ENCODE measurements around the gene IGF2R.
"Not testable (repeated sequence)": the region's sequence is repeated elsewhere in the genome, so short reads cannot be mapped to it uniquely, and the experiment has no call there.

The IGF2R gene

GRCh38 chr6:160106701-160107100 lies 137.8 kb downstream of the IGF2R start:
- DNase-seq = no peak

- DNase-seq = no peak
Observed at GRCh38 chr6:160108077-160108476, 139.2 kb downstream of the IGF2R start.

GRCh38 chr6:160110586-160111123 lies 141.8 kb downstream of the IGF2R start:
- DNase-seq = no peak

GRCh38 chr6:160111806-160112205 lies 142.9 kb downstream of the IGF2R start:
- no peak for DNase-seq

- DNase-seq = no peak
Observed at GRCh38 chr6:160112628-160113299, 143.9 kb downstream of the IGF2R start.

GRCh38 chr6:160114536-160114935 lies 145.7 kb downstream of the IGF2R start:
- DNase-seq = not testable (repeated sequence)

- no peak for DNase-seq
Observed at GRCh38 chr6:160115421-160115820, 146.5 kb downstream of the IGF2R start.

GRCh38 chr6:160116411-160116810 lies 147.5 kb downstream of the IGF2R start:
- no peak for DNase-seq

GRCh38 chr6:160117137-160117536 lies 148.3 kb downstream of the IGF2R start:
- DNase-seq = no peak

- DNase-seq = no peak
Observed at GRCh38 chr6:160118620-160119229, 149.8 kb downstream of the IGF2R start.

GRCh38 chr6:160120087-160120486 lies 151.2 kb downstream of the IGF2R start:
- DNase-seq = no peak

- DNase-seq = no peak
Observed at GRCh38 chr6:160121558-160121957, 152.7 kb downstream of the IGF2R start, which contains the start of gene SLC22A1. Gene SLC22A1 (plus strand): TSS chr6:160121815. CDS start chr6:160121936, 121 bp downstream.

GRCh38 chr6:160121981-160122380 lies 153.1 kb downstream of the IGF2R start:
- DNase-seq = no peak

- DNase-seq = no peak
Observed at GRCh38 chr6:160122744-160123143, 153.9 kb downstream of the IGF2R start.

- no peak for DNase-seq
Observed at GRCh38 chr6:160124007-160124406, 155.1 kb downstream of the IGF2R start.

- no peak for DNase-seq
Observed at GRCh38 chr6:160124605-160125004, 155.7 kb downstream of the IGF2R start.

GRCh38 chr6:160125105-160125504 lies 156.2 kb downstream of the IGF2R start:
- DNase-seq = not testable (repeated sequence)

- DNase-seq = peak in 1 of 2 experiments; percentile 4
Observed at GRCh38 chr6:160127270-160128124, 158.6 kb downstream of the IGF2R start.

- no peak for DNase-seq
Observed at GRCh38 chr6:160128125-160128683, 159.3 kb downstream of the IGF2R start.

- DNase-seq = peak in 1 of 2 experiments; percentile 12
Observed at GRCh38 chr6:160128879-160129516, 160.1 kb downstream of the IGF2R start.

GRCh38 chr6:160129881-160130615 lies 161.2 kb downstream of the IGF2R start:
- peak in 1 of 2 experiments; percentile 15 for DNase-seq

Measured in activated T-cell treated with anti-CD3 and anti-CD28 coated beads, Interleukin-2, amount 50 U/mL, for 48 hours (primary cell).